ENCODE results near the gene GPI.

GPI gene

GRCh38 chr19:34359954-34360315 lies 5.1 kb upstream of the GPI start:
- Histone ChIP-seq H3K4me3 (peak overlapping the region in 8 of 10 experiments; percentile 24 to 66 (median 49); a peak in 11 of 20 replicates), H3K9me3 (replicated peaks in 1 of 11) (no peaks in the 10 kb centered on the region), H3K4me2 (peak overlapping the region; percentile 59 to 95 (median 78)), H3K27ac (peak overlapping the region; percentile 54 to 87 (median 72)), H3K9ac (peak overlapping the region; percentile 52 to 76 (median 71); a peak in 16 of 22 replicates), H3K4me1 (peaks cover 29 to 56% (median 38%) of the 10 kb centered on the region in 10 experiments), H3K27me3 (no peaks in the 10 kb centered on the region), H4K20me1 (no peaks in the 10 kb centered on the region), H3K36me3 (peaks cover 0 to 10% (median 4%) of the 10 kb centered on the region in 11 experiments; a peak in 8 of 22 replicates)
- no peak for TF ChIP-seq Cebpa-rat (IDR thresholded peaks at IDR 0.05)

DNA sequence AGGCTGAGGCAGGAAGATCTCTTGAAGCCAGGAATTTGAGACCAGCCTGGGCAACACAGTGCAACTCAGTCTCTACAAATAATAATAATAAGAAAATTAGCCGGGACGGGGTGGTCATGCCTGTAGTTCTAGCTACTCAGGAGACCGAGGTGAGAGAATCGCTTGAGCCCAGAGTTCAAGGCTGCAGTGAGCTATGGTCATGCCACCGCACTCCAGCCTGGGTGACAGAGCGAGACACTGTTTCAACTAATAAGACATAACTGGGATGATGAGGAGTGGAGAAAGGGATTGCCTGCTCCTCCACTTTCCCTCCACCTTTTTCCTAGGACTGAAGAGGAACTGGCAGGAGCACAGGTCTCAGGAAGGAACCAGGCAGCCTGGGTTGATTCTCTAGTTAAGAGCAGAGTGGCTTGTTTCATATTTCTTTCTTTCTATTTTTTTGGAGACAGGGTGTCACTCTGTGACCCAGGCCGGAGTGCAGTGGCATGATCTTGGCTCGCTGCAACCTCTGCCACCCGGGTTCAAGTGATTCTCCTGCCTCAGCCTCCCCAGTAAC lies 4.6 kb upstream of the GPI start:
- no peaks in the 10 kb centered on the region for H3K9me3 ChIP-seq (replicated peaks in 1 of 11)
- peak overlapping the region in 4 of 11 experiments; percentile 60 to 76 (median 74); a peak in 4 of 22 replicates for H3K9ac ChIP-seq
- no peak for TF ChIP-seq Cebpa-rat (IDR thresholded peaks at IDR 0.05)
- no peaks in the 10 kb centered on the region for H3K27me3 ChIP-seq
- peak overlapping the region in 7 of 11 experiments; percentile 59 to 95 (median 77); a peak in 8 of 22 replicates for H3K4me2 ChIP-seq
- H3K36me3 ChIP-seq = peaks cover 0 to 6% (median 0%) of the 10 kb centered on the region in 11 experiments; a peak in 4 of 22 replicates
- H4K20me1 ChIP-seq = peaks cover 0 to 2% (median 0%) of the 10 kb centered on the region in 11 experiments; a peak in 2 of 22 replicates
- peaks cover 29 to 56% (median 38%) of the 10 kb centered on the region in 10 experiments for H3K4me1 ChIP-seq
- H3K4me3 ChIP-seq = no peak overlapping the region
- H3K27ac ChIP-seq = peak overlapping the region in 8 of 11 experiments; percentile 68 to 87 (median 73); a peak in 14 of 22 replicates

DNA sequence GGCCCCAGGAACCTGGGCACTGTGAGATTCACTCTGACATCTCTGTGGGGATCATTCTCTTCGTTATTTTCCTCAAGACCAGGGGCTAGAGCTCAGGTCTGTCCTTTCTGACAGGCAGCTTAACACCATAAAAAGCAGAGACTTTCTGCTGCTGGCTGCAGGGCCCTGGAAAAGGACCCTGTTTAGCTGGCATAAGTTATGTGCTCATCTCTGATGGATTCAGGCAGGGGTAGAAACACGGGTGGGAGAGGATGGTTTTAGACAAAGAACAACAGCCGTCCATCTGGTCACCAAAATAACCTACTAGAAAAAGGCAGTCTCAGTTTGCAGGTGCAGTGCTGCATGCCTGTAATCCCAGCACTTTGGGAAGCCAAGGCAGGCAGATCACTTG lies 2.3 kb upstream of the GPI start:
- peak overlapping the region in 1 of 11 experiments; percentile 20; a peak in 3 of 22 replicates for H3K4me2 ChIP-seq
- H3K9me3 ChIP-seq (replicated peaks in 1 of 11) = no peaks in the 10 kb centered on the region
- H3K27me3 ChIP-seq = no peaks in the 10 kb centered on the region
- peaks cover 18 to 25% (median 21%) of the 10 kb centered on the region in 11 experiments; a peak in 20 of 22 replicates for H4K20me1 ChIP-seq
- no peak overlapping the region for H3K4me3 ChIP-seq
- peak in 2 of 11 experiments; percentile 3; a peak in 1 of 22 replicates for TF ChIP-seq Cebpa-rat (IDR thresholded peaks at IDR 0.05)
- H3K9ac ChIP-seq = no peak overlapping the region
- peaks cover 13 to 16% (median 14%) of the 10 kb centered on the region in 11 experiments for H3K36me3 ChIP-seq
- H3K27ac ChIP-seq = peak overlapping the region in 1 of 11 experiments; percentile 2; a peak in 1 of 22 replicates
- H3K4me1 ChIP-seq = peaks cover 47 to 70% (median 53%) of the 10 kb centered on the region in 10 experiments

- Histone ChIP-seq H3K4me1 (peaks cover 47 to 70% (median 53%) of the 10 kb centered on the region in 10 experiments), H4K20me1 (peaks cover 22 to 29% (median 25%) of the 10 kb centered on the region in 11 experiments; a peak in 20 of 22 replicates), H3K27ac (no peak overlapping the region), H3K27me3 (no peaks in the 10 kb centered on the region), H3K36me3 (peaks cover 17 to 20% (median 19%) of the 10 kb centered on the region in 11 experiments), H3K4me3 (no peak overlapping the region), H3K9me3 (replicated peaks in 1 of 11) (no peaks in the 10 kb centered on the region), H3K4me2 (peak overlapping the region in 1 of 11 experiments; percentile 20; a peak in 3 of 22 replicates), H3K9ac (no peak overlapping the region)
- TF ChIP-seq Cebpa-rat (IDR thresholded peaks at IDR 0.05) = no peak
Measured at GRCh38 chr19:34363094-34363493, 1.9 kb upstream of the GPI start.

DNA sequence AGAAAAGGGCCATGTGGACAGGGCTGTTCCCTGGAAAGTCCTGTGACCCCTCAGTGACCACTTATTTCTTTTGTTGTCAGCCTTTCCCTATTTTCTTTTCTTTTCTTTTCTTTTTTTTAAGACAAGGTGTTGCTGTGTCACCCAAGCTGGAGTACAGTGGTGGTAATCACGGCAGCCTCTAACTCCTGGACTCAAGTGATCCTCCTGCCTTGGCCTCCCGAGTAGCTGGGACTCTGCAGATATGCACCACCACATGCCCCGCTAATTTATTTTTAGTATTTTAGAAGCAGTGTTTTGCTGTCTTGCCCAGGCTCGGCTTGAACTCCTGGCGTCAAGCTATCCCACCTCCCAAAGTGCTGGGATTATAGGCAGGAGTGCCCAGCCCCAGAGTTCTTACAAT lies 1.1 kb upstream of the GPI start:
- Histone ChIP-seq H3K9ac (peak overlapping the region in 2 of 11 experiments; percentile 96; a peak in 3 of 22 replicates), H3K4me1 (peaks cover 40 to 69% (median 52%) of the 10 kb centered on the region in 10 experiments), H3K4me3 (no peak overlapping the region), H3K9me3 (replicated peaks in 1 of 11) (no peaks in the 10 kb centered on the region), H4K20me1 (peaks cover 28 to 37% (median 33%) of the 10 kb centered on the region in 11 experiments; a peak in 20 of 22 replicates), H3K4me2 (peak overlapping the region; percentile 69 to 99 (median 89); a peak in 17 of 22 replicates), H3K27ac (peak overlapping the region in 2 of 11 experiments; percentile 94; a peak in 1 of 22 replicates), H3K36me3 (peaks cover 26 to 29% (median 27%) of the 10 kb centered on the region in 11 experiments), H3K27me3 (no peaks in the 10 kb centered on the region)
- TF ChIP-seq Cebpa-rat (IDR thresholded peaks at IDR 0.05) = no peak

DNA sequence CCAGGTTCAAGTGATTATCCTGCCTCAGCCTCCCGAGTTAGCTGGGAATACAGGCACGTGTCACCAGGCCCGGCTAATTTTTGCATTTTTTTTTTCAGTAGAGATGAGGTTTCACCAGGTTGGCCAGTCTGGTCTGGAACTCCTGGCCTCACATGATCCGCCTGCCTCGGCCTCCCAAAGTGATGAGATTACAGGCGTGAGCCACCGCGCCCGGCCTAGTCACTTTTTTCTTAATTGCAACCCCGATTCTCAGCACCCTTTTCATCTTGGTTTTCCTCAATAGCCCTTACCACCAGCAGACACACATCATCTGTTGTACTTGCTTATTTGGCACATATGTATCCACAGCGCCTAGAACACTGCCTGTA lies 550 bp upstream of the GPI start:
- no peak for TF ChIP-seq Cebpa-rat (IDR thresholded peaks at IDR 0.05)
- peak overlapping the region; percentile 69 to 99 (median 89) for H3K4me2 ChIP-seq
- peak overlapping the region; percentile 63 to 97 (median 95); a peak in 20 of 22 replicates for H3K9ac ChIP-seq
- H3K27me3 ChIP-seq = no peaks in the 10 kb centered on the region
- H3K9me3 ChIP-seq (replicated peaks in 1 of 11) = no peaks in the 10 kb centered on the region
- peak overlapping the region in 10 of 11 experiments; percentile 83 to 94 (median 91); a peak in 14 of 22 replicates for H3K27ac ChIP-seq
- peaks cover 31 to 34% (median 32%) of the 10 kb centered on the region in 11 experiments for H3K36me3 ChIP-seq
- H3K4me3 ChIP-seq = peak overlapping the region; percentile 94 to 100 (median 100)
- H3K4me1 ChIP-seq = peaks cover 38 to 65% (median 52%) of the 10 kb centered on the region in 10 experiments
- peaks cover 28 to 42% (median 37%) of the 10 kb centered on the region in 11 experiments; a peak in 21 of 22 replicates for H4K20me1 ChIP-seq

GRCh38 chr19:34365463-34366401 lies 736 bp downstream of the GPI start:
- H3K36me3 ChIP-seq = peaks cover 44 to 47% (median 45%) of the 10 kb centered on the region in 11 experiments
- peak overlapping the region; percentile 88 to 97 (median 95) for H3K9ac ChIP-seq
- peaks cover 38 to 55% (median 50%) of the 10 kb centered on the region in 11 experiments; a peak in 21 of 22 replicates for H4K20me1 ChIP-seq
- no peaks in the 10 kb centered on the region for H3K9me3 ChIP-seq (replicated peaks in 1 of 11)
- H3K27me3 ChIP-seq = no peaks in the 10 kb centered on the region
- H3K4me2 ChIP-seq = peak overlapping the region; percentile 87 to 100 (median 98)
- peaks cover 25 to 55% (median 48%) of the 10 kb centered on the region in 10 experiments for H3K4me1 ChIP-seq
- H3K4me3 ChIP-seq = peak overlapping the region; percentile 94 to 100 (median 100)
- no peak for TF ChIP-seq Cebpa-rat (IDR thresholded peaks at IDR 0.05)
- peak overlapping the region; percentile 76 to 94 (median 90) for H3K27ac ChIP-seq
